H1 (cell line): ENCODE data around the gene DNAI1.

Experiments used
- CHD2 ChIP-seq: IDR thresholded peaks from 2 replicates; pipeline ENCODE4 v1.6.1; 2012; ENCODE audit warnings: low read length, improper control_type of control experiment
- EP300 ChIP-seq, 2 experiments: IDR thresholded peaks; 1 replicate in 1 of 2; 2 replicates in 1 of 2; pipeline ENCODE4 v1.6.1; 2011 to 2012; ENCODE audit warnings: low read depth in 2 of 2, low read length in 2 of 2, mild to moderate bottlenecking in 2 of 2, borderline replicate concordance in 1 of 2, inconsistent platforms in 1 of 2, moderate library complexity in 1 of 2
- EZH2 ChIP-seq: fragments of 200-600 bp; sonication (generic); IDR thresholded peaks from 2 replicates; pipeline ENCODE4 v1.7.1; 2012; ENCODE audit warnings: low read depth, mild to moderate bottlenecking, moderate library complexity, low read length, inconsistent platforms; ENCODE audit not compliant: severe bottlenecking
- JUN ChIP-seq: IDR thresholded peaks from 2 replicates; pipeline ENCODE4 v1.6.1; 2011; ENCODE audit warnings: low read depth, mild to moderate bottlenecking, improper control_type of control experiment, low read length
- JUND ChIP-seq: IDR thresholded peaks from 2 replicates; pipeline ENCODE4 v1.6.1; 2011; ENCODE audit warnings: mild to moderate bottlenecking, improper control_type of control experiment, low read length
- KDM5A ChIP-seq: fragments of 200-600 bp; IDR thresholded peaks from 2 replicates; pipeline ENCODE4 v1.7.1; 2012; ENCODE audit warnings: mild to moderate bottlenecking, low read length, inconsistent platforms, mixed read lengths
- POLR2A ChIP-seq, 2 experiments: IDR thresholded peaks; 1 replicate in 1 of 2; 2 replicates in 1 of 2; pipeline ENCODE4 v1.6.1; 2011; ENCODE audit warnings: low read depth in 2 of 2, low read length in 2 of 2, mild to moderate bottlenecking in 2 of 2; ENCODE audit errors: control extremely low read depth in 1 of 2
- RNF2 ChIP-seq: fragments of 200-900, 300-1000 bp; sonication (generic); IDR thresholded peaks from 2 replicates; pipeline ENCODE4 v1.7.1; 2016; ENCODE audit warnings: borderline replicate concordance, low read depth, mild to moderate bottlenecking, antibody characterized with exemption, low read length; ENCODE audit not compliant: poor library complexity, severe bottlenecking; ENCODE audit errors: missing control alignments
- SAP30 ChIP-seq: fragments of 300-600 bp; sonication (generic); IDR thresholded peaks from 2 replicates; pipeline ENCODE4 v1.7.1; 2012; ENCODE audit warnings: low read length, moderate library complexity, mild to moderate bottlenecking, inconsistent platforms; ENCODE audit not compliant: insufficient read depth, insufficient replicate concordance
- SRF ChIP-seq: IDR thresholded peaks from 2 replicates; pipeline ENCODE4 v1.6.1; 2011; ENCODE audit warnings: mild to moderate bottlenecking, low read depth, low read length, moderate library complexity
- TBP ChIP-seq: IDR thresholded peaks from 2 replicates; pipeline ENCODE4 v1.6.1; 2011; ENCODE audit warnings: low read depth, low read length, improper control_type of control experiment
- YY1 ChIP-seq: IDR thresholded peaks from 2 replicates; pipeline ENCODE4 v1.6.1; 2011; ENCODE audit warnings: low read depth, mild to moderate bottlenecking, low read length
- TF ChIP-seq, protein P1 (sequence below), 3 experiments: IDR thresholded peaks; 1 replicate in 2 of 3; 2 replicates in 1 of 3; pipeline versions ENCODE4 v1.5.1 to v1.6.1; 2011; ENCODE audit warnings: low read length in 3 of 3, mild to moderate bottlenecking in 3 of 3, inconsistent platforms in 2 of 3, low read depth in 1 of 3, moderate library complexity in 1 of 3; ENCODE audit not compliant: insufficient read depth in 1 of 3; ENCODE audit errors: control extremely low read depth in 1 of 3

DNA sequence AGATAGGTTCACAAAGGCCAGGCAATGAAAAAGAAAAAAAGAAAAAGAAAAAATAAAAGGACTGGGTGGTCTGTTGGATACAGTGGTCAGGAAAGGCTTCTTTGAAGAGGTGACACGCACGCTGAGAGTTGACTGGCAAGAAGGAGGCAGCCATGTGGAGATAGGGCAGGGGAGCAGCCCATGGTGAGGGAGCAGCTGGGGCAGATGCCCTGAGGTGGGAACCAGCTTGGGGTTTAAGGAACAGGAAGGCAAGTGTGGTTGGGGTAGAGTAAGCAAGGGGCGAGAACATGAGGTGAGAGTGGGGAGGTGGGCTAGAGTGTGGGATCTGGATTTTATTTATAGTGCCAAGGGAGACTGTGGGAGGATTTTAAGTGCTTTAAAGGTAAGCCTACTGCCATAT, 57.4 kb downstream of the DNAI1 start:
- TF ChIP-seq JUN (no peak), CHD2 (no peak), TBP (no peak), SAP30 (no peak), RNF2 (no peak), POLR2A (IDR thresholded peaks at IDR 0.05; ENCODE audit: control extremely low read depth in 1 of 2, low read depth in 2 of 2, low read length in 2 of 2) (no peak), EP300 (IDR thresholded peaks at IDR 0.05; ENCODE audit: borderline replicate concordance in 1 of 2, low read depth in 2 of 2, low read length in 2 of 2) (no peak), EZH2 (no peak), JUND (no peak), YY1 (no peak), KDM5A (no peak), SRF (no peak)
- TF ChIP-seq, protein P1, sequence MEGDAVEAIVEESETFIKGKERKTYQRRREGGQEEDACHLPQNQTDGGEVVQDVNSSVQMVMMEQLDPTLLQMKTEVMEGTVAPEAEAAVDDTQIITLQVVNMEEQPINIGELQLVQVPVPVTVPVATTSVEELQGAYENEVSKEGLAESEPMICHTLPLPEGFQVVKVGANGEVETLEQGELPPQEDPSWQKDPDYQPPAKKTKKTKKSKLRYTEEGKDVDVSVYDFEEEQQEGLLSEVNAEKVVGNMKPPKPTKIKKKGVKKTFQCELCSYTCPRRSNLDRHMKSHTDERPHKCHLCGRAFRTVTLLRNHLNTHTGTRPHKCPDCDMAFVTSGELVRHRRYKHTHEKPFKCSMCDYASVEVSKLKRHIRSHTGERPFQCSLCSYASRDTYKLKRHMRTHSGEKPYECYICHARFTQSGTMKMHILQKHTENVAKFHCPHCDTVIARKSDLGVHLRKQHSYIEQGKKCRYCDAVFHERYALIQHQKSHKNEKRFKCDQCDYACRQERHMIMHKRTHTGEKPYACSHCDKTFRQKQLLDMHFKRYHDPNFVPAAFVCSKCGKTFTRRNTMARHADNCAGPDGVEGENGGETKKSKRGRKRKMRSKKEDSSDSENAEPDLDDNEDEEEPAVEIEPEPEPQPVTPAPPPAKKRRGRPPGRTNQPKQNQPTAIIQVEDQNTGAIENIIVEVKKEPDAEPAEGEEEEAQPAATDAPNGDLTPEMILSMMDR (IDR thresholded peaks at IDR 0.05; ENCODE audit: control extremely low read depth in 1 of 3, insufficient read depth in 1 of 3, low read depth in 1 of 3, low read length in 3 of 3) = no peak
